ENCODE data around the gene PDE4D. TPM values are rescaled to one million over a fixed set of nuclear protein-coding genes. Genes with fewer than 3 reads are reported as not detected.
"Not testable (repeated sequence)": the region's sequence is repeated elsewhere in the genome, so short reads cannot be mapped to it uniquely, and the experiment has no call there.

PDE4D gene
- total and polyA plus RNA-seq, 3 experiments from 2014 or later: 5.6 to 18.3 (median 17.7) TPM

DNA sequence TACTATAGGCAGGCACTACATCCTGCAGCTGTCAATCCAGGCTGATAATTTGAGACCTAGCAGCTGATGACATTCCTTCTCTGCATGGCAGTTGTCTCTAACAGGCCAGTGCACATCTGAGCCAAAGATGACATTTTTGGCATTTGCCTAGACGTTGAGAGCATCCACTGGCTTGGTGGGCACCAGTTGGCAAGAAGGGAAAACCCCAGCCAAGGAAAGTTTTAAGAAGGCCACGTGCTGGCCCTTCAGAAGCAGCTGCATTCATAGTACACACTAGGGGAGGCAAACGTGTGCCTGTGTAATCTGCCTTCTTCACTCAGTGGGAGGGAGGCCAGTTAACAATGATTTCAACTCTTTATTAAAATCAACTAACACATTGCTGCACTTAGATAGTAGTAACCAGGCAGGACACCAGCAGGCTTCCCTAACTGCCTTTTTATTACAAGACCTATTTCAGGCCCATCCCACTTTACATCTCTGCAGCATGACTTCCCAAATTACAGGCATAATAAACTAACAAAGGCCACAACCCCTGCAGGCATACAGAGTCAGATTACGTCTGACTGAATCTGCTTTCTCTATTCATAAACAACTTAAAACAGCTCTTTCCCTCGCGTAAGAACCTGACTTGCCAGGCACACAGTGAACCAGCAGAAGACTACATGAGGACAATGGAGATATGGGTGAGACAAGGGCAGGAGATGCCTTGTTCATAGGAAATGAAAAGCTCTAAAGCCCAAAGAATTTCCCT, 576.3 kb downstream of the PDE4D start:
- POLR2A ChIA-PET: no interaction called here
- peaks cover 2 to 20% of the 10 kb centered on the region in 2 donors for H3K27me3 Mint-ChIP-seq
- no peak overlapping the region for H3K4me3 Mint-ChIP-seq
- CTCF ChIA-PET: no interaction called here
- H3K4me1 ChIP-seq (ENCODE audit: insufficient read depth, low read length): no peaks in the 10 kb centered on the region
- H3K27ac Mint-ChIP-seq: no peak overlapping the region
- peaks cover 0 to 2% (median 0%) of the 10 kb centered on the region in 5 donors for H3K9me3 Mint-ChIP-seq
- H3K27me3 ChIP-seq (ENCODE audit: insufficient read depth, low read length, poor library complexity, severe bottlenecking): no peaks in the 10 kb centered on the region
- no peak overlapping the region for H3K4me3 ChIP-seq (ENCODE audit: low read length)
- no peak for DNase-seq
- no peak overlapping the region for H3K27ac ChIP-seq (ENCODE audit: low read depth, low read length)
- no peaks in the 10 kb centered on the region for H3K9me3 ChIP-seq (ENCODE audit: low read length)
- no peaks in the 10 kb centered on the region for H3K36me3 Mint-ChIP-seq
- H3K4me1 Mint-ChIP-seq: no peaks in the 10 kb centered on the region
- no peaks in the 10 kb centered on the region for H3K36me3 ChIP-seq (ENCODE audit: insufficient read depth, low read length)

GRCh38 chr5:59312223-59312622, 581.3 kb downstream of the PDE4D start:
- H3K27me3 Mint-ChIP-seq: peaks cover 2 to 36% of the 10 kb centered on the region in 2 donors
- H3K36me3 ChIP-seq (ENCODE audit: insufficient read depth, low read length): no peaks in the 10 kb centered on the region
- no peaks in the 10 kb centered on the region for H3K9me3 ChIP-seq (ENCODE audit: low read length)
- no peaks in the 10 kb centered on the region for H3K36me3 Mint-ChIP-seq
- no peaks in the 10 kb centered on the region for H3K4me1 ChIP-seq (ENCODE audit: insufficient read depth, low read length)
- no peaks in the 10 kb centered on the region for H3K4me1 Mint-ChIP-seq
- H3K9me3 Mint-ChIP-seq: peaks cover 0 to 6% (median 2%) of the 10 kb centered on the region in 5 donors
- no peak overlapping the region for H3K4me3 ChIP-seq (ENCODE audit: low read length)
- no peak overlapping the region for H3K27ac Mint-ChIP-seq
- CTCF ChIA-PET: no interaction called here
- DNase-seq: no peak
- H3K4me3 Mint-ChIP-seq: no peak overlapping the region
- POLR2A ChIA-PET: no interaction called here
- H3K27me3 ChIP-seq (ENCODE audit: insufficient read depth, low read length, poor library complexity, severe bottlenecking): no peaks in the 10 kb centered on the region
- no peak overlapping the region for H3K27ac ChIP-seq (ENCODE audit: low read depth, low read length)

- H3K27ac Mint-ChIP-seq; POLR2A ChIA-PET; H3K9me3 Mint-ChIP-seq; H3K4me3 ChIP-seq (ENCODE audit: low read length); H3K9me3 ChIP-seq (ENCODE audit: low read length); H3K4me1 Mint-ChIP-seq; H3K36me3 ChIP-seq (ENCODE audit: insufficient read depth, low read length); H3K36me3 Mint-ChIP-seq; DNase-seq; H3K27me3 ChIP-seq (ENCODE audit: insufficient read depth, low read length, poor library complexity, severe bottlenecking); H3K27ac ChIP-seq (ENCODE audit: low read depth, low read length); H3K4me3 Mint-ChIP-seq; H3K4me1 ChIP-seq (ENCODE audit: insufficient read depth, low read length); CTCF ChIA-PET: not testable (repeated sequence)
- peaks cover 0 to 28% of the 10 kb centered on the region in 2 donors for H3K27me3 Mint-ChIP-seq
Measured at GRCh38 chr5:59308685-59309084, 584.8 kb downstream of the PDE4D start.

GRCh38 chr5:59303289-59303716, 590.2 kb downstream of the PDE4D start:
- POLR2A ChIA-PET, H3K27me3 Mint-ChIP-seq: not testable (repeated sequence)

DNA sequence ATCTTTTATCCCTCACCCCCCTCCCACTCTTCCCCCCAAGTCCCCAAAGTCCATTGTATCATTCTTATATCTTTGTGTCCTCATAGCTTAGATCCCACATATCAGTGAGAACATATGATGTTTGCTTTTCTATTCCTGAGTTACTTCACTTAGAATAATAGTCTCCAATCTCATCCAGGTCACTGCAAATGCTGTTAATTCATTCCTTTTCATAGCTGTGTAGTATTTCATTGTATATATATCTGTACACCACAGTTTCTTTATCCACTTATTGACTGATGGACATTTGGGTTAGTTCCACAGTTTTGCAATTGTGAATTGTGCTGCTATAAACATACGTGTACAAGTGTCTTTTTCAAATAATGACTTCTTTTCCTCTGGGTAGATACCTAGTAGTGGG, 591.0 kb downstream of the PDE4D start:
- H3K4me1 Mint-ChIP-seq; DNase-seq; H3K27ac ChIP-seq (ENCODE audit: low read depth, low read length); H3K27me3 ChIP-seq (ENCODE audit: insufficient read depth, low read length, poor library complexity, severe bottlenecking); H3K36me3 ChIP-seq (ENCODE audit: insufficient read depth, low read length); POLR2A ChIA-PET; H3K9me3 Mint-ChIP-seq; H3K27me3 Mint-ChIP-seq; H3K36me3 Mint-ChIP-seq; H3K27ac Mint-ChIP-seq; CTCF ChIA-PET; H3K9me3 ChIP-seq (ENCODE audit: low read length); H3K4me3 Mint-ChIP-seq; H3K4me3 ChIP-seq (ENCODE audit: low read length); H3K4me1 ChIP-seq (ENCODE audit: insufficient read depth, low read length): not testable (repeated sequence)

More at GRCh38 chr5:59303289-59303716, 590.2 kb downstream of the PDE4D start:
- CTCF ChIA-PET; H3K4me1 ChIP-seq (ENCODE audit: insufficient read depth, low read length); H3K9me3 ChIP-seq (ENCODE audit: low read length); H3K4me3 Mint-ChIP-seq; H3K27me3 ChIP-seq (ENCODE audit: insufficient read depth, low read length, poor library complexity, severe bottlenecking); H3K4me3 ChIP-seq (ENCODE audit: low read length); DNase-seq; H3K36me3 Mint-ChIP-seq; H3K27ac ChIP-seq (ENCODE audit: low read depth, low read length); H3K36me3 ChIP-seq (ENCODE audit: insufficient read depth, low read length); H3K27ac Mint-ChIP-seq; H3K4me1 Mint-ChIP-seq; H3K9me3 Mint-ChIP-seq: not testable (repeated sequence)

DNA sequence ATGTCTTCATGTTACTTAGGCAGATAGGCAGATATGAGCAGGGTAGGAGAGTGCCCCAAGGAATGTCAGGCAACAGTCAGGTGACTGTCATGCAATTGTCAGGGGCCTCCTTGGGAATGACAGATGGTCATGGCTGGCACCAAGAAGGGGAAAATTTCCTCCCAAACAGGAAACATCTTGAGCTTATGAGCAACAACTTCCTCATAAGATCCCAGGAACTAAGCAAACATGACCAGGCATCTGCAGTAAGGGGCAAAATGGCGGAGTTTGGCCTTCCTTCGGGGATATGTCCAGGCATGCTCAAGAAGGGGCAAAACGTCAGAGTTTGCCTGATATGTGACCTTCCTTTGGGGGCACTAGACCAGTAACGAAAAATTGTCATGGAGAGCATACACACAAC, 591.8 kb downstream of the PDE4D start:
- Histone ChIP-seq H3K27me3 (ENCODE audit: insufficient read depth, low read length, poor library complexity, severe bottlenecking) (no peaks in the 10 kb centered on the region), H3K4me1 (ENCODE audit: insufficient read depth, low read length) (no peaks in the 10 kb centered on the region), H3K36me3 (ENCODE audit: insufficient read depth, low read length) (no peaks in the 10 kb centered on the region), H3K4me3 (ENCODE audit: low read length) (no peak overlapping the region), H3K27ac (ENCODE audit: low read depth, low read length) (no peak overlapping the region), H3K9me3 (ENCODE audit: low read length) (no peaks in the 10 kb centered on the region)
- Mint-ChIP-seq H3K4me3 (no peak overlapping the region), H3K36me3 (no peaks in the 10 kb centered on the region), H3K9me3 (peaks cover 0 to 2% (median 0%) of the 10 kb centered on the region in 5 donors), H3K27me3 (peaks cover 0 to 3% of the 10 kb centered on the region in 2 donors), H3K27ac (no peak overlapping the region), H3K4me1 (peaks cover 7 to 15% (median 11%) of the 10 kb centered on the region in 3 donors)
- CTCF ChIA-PET: no interaction called here
- DNase-seq: no peak
- POLR2A ChIA-PET: no interaction called here

GRCh38 chr5:59300930-59301329, 592.6 kb downstream of the PDE4D start:
- Histone ChIP-seq H3K4me3 (ENCODE audit: low read length) (no peak overlapping the region), H3K4me1 (ENCODE audit: insufficient read depth, low read length) (no peaks in the 10 kb centered on the region), H3K9me3 (ENCODE audit: low read length) (no peaks in the 10 kb centered on the region), H3K27me3 (ENCODE audit: insufficient read depth, low read length, poor library complexity, severe bottlenecking) (no peaks in the 10 kb centered on the region), H3K27ac (ENCODE audit: low read depth, low read length) (no peak overlapping the region), H3K36me3 (ENCODE audit: insufficient read depth, low read length) (no peaks in the 10 kb centered on the region)
- no peak overlapping the region for H3K4me3 Mint-ChIP-seq
- no peaks in the 10 kb centered on the region for H3K36me3 Mint-ChIP-seq
- no peak for DNase-seq
- ChIA-PET CTCF (no interaction called here), POLR2A (no interaction called here)
- H3K4me1 Mint-ChIP-seq: peaks cover 12 to 21% (median 18%) of the 10 kb centered on the region in 3 donors
- H3K27me3 Mint-ChIP-seq: peaks cover 0 to 2% of the 10 kb centered on the region in 2 donors
- no peak overlapping the region for H3K27ac Mint-ChIP-seq
- peaks cover 0 to 2% (median 0%) of the 10 kb centered on the region in 5 donors for H3K9me3 Mint-ChIP-seq

DNA sequence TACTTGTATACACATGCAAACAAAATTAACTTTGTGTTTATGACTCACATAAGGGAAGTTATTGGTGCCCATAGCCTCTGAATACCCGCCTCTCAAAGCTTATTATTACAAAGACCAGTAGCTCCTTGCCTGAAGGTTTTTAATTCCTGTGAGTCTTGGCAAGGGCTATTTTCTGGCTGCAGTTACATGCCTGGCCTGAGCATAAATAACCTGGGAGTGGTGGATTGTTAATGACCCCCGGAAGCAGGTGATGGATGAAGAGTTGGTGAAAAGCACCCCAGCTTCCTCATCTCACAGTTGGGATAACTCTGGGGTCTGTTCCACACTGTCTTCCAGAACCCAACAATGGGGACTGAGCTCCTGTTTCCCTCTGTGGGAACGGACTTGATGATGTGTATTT, 594.5 kb downstream of the PDE4D start:
- Mint-ChIP-seq H3K9me3 (peaks cover 0 to 2% (median 0%) of the 10 kb centered on the region in 5 donors), H3K27me3 (no peaks in the 10 kb centered on the region), H3K4me1 (peaks cover 14 to 26% (median 18%) of the 10 kb centered on the region in 3 donors), H3K27ac (no peak overlapping the region), H3K36me3 (no peaks in the 10 kb centered on the region), H3K4me3 (no peak overlapping the region)
- no peaks in the 10 kb centered on the region for H3K36me3 ChIP-seq (ENCODE audit: insufficient read depth, low read length)
- no peak overlapping the region for H3K27ac ChIP-seq (ENCODE audit: low read depth, low read length)
- ChIA-PET CTCF (no interaction called here), POLR2A (no interaction called here)
- H3K4me3 ChIP-seq (ENCODE audit: low read length): no peak overlapping the region
- DNase-seq: no peak
- no peaks in the 10 kb centered on the region for H3K4me1 ChIP-seq (ENCODE audit: insufficient read depth, low read length)
- H3K9me3 ChIP-seq (ENCODE audit: low read length): no peaks in the 10 kb centered on the region
- H3K27me3 ChIP-seq (ENCODE audit: insufficient read depth, low read length, poor library complexity, severe bottlenecking): no peaks in the 10 kb centered on the region
